Gastroesophageal sphincter (tissue), 4 donors: ENCODE data around the gene RERE. TPM values are rescaled to one million over a fixed set of nuclear protein-coding genes. Genes with fewer than 3 reads are reported as not detected.

Experiments used
- ATAC-seq: fragments of 150-250 bp; one replicate; pipeline ENCODE4 v1.9.1; 2016; ENCODE audit warnings: mild to moderate bottlenecking, moderate library complexity
- H3K27ac ChIP-seq, 4 donors: fragments of 200-600 bp; sonication (generic) in 3 of 4; 1 replicate in 3 of 4; 2 replicates in 1 of 4; pipeline ENCODE4 v1.5.1; 2016 to 2019
- H3K27me3 ChIP-seq: fragments of 200-600 bp; sonication (generic); one replicate; pipeline ENCODE4 v1.5.1; 2019
- H3K36me3 ChIP-seq, 2 donors: fragments of 200-600 bp; sonication (generic); one replicate each; pipeline ENCODE4 v1.5.1; 2019; ENCODE audit warnings: control low read depth in 1 of 2
- H3K4me1 ChIP-seq, 3 donors: fragments of 200-600 bp; sonication (generic); 1 replicate in 2 of 3; 2 replicates in 1 of 3; pipeline ENCODE4 v1.5.1; 2016 to 2019; ENCODE audit warnings: control low read depth in 2 of 3
- H3K4me3 ChIP-seq, 2 donors: fragments of 200-600 bp; sonication (generic); one replicate each; pipeline ENCODE4 v1.5.1; 2019; ENCODE audit warnings: mild to moderate bottlenecking in 1 of 2, moderate library complexity in 1 of 2
- H3K9me3 ChIP-seq, 3 donors: fragments of 200-600 bp; sonication (generic); one replicate each; pipeline ENCODE4 v1.5.1; 2017 to 2019; ENCODE audit warnings: control low read depth in 2 of 3
- CTCF ChIP-seq, 4 experiments: fragments of 200-600 bp in 2 of 4; fragments of 450-650 bp in 2 of 4; sonication (generic) in 1 of 4; IDR thresholded peaks; one replicate each; pipeline ENCODE4 v1.5.1; 2017 to 2019; ENCODE audit warnings: antibody characterized with exemption in 4 of 4, mild to moderate bottlenecking in 2 of 4, moderate library complexity in 2 of 4
- EP300 ChIP-seq: sonication (generic); formaldehyde crosslinking; IDR thresholded peaks from one replicate; pipeline ENCODE4 v1.6.1; 2017; ENCODE audit warnings: antibody characterized with exemption, mild to moderate bottlenecking
- POLR2A ChIP-seq, 2 donors: fragments of 450-650 bp; IDR thresholded peaks; one replicate each; pipeline ENCODE4 v1.6.1; 2017; ENCODE audit warnings: antibody characterized with exemption in 2 of 2, mild to moderate bottlenecking in 2 of 2, moderate library complexity in 1 of 2
- POLR2AphosphoS5 ChIP-seq: sonication (generic); formaldehyde crosslinking; IDR thresholded peaks from one replicate; pipeline ENCODE4 v1.6.1; 2017; ENCODE audit warnings: antibody characterized with exemption
- WGBS, 2 donors: methylation state at CpG; one replicate each; pipeline ENCODE4 v1.1.5; 2018; ENCODE audit warnings: low coverage in 1 of 2; 5-methylcytosine and 5-hydroxymethylcytosine counted together
- total RNA-seq, 4 donors: library from RNA; depleted of rRNA; stranded (reverse); fragments of >200 nt; gene quantifications; one replicate each; pipeline ENCODE4 v1.1.0, GENCODE V29; 2016

The RERE gene
- total RNA-seq, 4 donors from 2014 or later, result 112 to 212 (median 139) TPM

- H3K9me3 ChIP-seq, result no peaks in the 10 kb centered on the region
- H3K4me3 ChIP-seq, result no peak overlapping the region
- ATAC-seq, result no peak
- no CpG with 5 or more reads among the region's 13 CpGs for WGBS, 2 donors
- H3K36me3 ChIP-seq, result peaks cover 5 to 98% of the 10 kb centered on the region in 2 donors
- H3K27ac ChIP-seq, result no peak overlapping the region
- H3K4me1 ChIP-seq, result peaks cover 0 to 14% (median 3%) of the 10 kb centered on the region in 3 donors
- no peak for TF ChIP-seq EP300
- no peak for TF ChIP-seq CTCF (IDR thresholded peaks at IDR 0.05)
- no peak for TF ChIP-seq POLR2AphosphoS5
- no peak for TF ChIP-seq POLR2A (IDR thresholded peaks at IDR 0.05)
- no peaks in the 10 kb centered on the region for H3K27me3 ChIP-seq
Observed at GRCh38 chr1:8863794-8864233, 46.4 kb upstream of the RERE start.

GRCh38 chr1:8863138-8863537, 45.7 kb upstream of the RERE start:
- ATAC-seq, result no peak
- H3K27ac ChIP-seq, result peak overlapping the region in 1 of 4 donors; percentile 0
- no peak overlapping the region for H3K4me3 ChIP-seq
- TF ChIP-seq POLR2A (IDR thresholded peaks at IDR 0.05) (no peak), CTCF (IDR thresholded peaks at IDR 0.05) (no peak), EP300 (no peak), POLR2AphosphoS5 (no peak)
- H3K36me3 ChIP-seq, result peaks cover 5 to 97% of the 10 kb centered on the region in 2 donors
- no peaks in the 10 kb centered on the region for H3K27me3 ChIP-seq
- 71 to 100% methylated on average over 2 of the region's 7 CpGs for WGBS, 2 donors
- no peaks in the 10 kb centered on the region for H3K9me3 ChIP-seq
- peaks cover 0 to 20% (median 3%) of the 10 kb centered on the region in 3 donors for H3K4me1 ChIP-seq

DNA sequence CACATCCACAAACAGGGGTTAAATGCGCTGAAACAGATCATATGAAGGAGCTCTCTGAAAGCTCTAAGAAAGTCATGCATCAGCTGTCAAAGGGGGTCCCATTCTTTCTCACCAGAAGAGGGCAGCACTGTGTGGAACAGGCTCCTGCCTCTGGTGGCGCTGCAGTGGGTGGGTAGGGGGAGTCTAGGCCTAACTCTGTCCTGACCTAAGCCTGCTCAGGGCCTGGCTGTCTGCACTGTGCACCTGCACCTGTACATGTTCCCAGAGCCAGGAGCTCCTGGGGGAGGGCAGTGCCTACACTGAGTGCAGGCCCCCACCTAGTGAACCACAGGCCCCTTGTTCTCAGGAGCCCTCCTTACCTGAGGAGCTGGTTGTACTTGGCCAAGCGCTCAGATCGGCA, 45.1 kb upstream of the RERE start:
- H3K4me1 ChIP-seq, result peaks cover 0 to 27% (median 3%) of the 10 kb centered on the region in 3 donors
- peaks cover 5 to 97% of the 10 kb centered on the region in 2 donors for H3K36me3 ChIP-seq
- TF ChIP-seq CTCF (IDR thresholded peaks at IDR 0.05) (peak in 3 of 4 experiments; percentile 31 to 61 (median 35)), EP300 (no peak)
- H3K9me3 ChIP-seq, result no peaks in the 10 kb centered on the region
- no CpG with 5 or more reads among the region's 4 CpGs for WGBS, 2 donors
- peak overlapping the region in 1 of 4 donors; percentile 0 for H3K27ac ChIP-seq
- no peak overlapping the region for H3K4me3 ChIP-seq
- no peak for ATAC-seq
- H3K27me3 ChIP-seq, result no peaks in the 10 kb centered on the region

DNA sequence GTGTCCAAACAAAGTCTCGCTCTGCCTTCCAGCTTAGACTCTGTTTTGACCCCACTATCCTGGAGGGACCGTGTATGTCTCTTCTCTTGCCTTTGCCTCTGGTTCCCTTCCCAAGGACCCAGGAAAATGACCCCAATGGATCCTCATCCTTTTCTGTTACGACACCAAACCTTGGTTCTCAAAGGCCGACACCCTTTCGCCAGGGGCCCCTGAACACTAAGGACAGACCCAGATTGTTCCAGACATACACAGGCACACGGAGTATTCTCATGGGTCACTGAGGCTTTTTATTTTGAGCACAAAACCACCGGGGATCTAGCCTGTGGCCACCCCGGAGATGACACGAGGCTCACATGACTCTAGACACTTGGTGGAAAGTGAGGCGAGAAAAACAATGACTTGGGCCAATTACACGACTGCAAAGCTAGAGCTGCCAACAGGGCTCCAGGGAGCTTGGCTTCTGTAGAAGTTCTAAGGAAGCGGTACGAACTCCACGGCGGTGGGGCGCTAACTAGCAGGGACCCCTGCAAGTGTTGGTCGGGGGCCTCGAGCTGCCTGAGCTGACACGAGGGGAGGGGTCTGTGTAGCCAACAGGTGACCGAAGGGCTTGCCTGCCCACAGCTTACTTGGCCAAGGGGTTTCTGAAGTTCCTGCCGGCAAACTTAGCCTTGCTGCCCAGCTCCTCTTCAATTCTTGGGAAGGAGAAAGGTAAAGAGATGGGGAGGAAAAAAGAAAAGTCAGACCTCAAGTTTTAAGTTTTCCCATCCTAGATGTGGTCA, 43.5 kb upstream of the RERE start:
- WGBS, 2 donors, result 78 to 79% methylated on average over 5 to 12 of the region's 21 CpGs
- peak overlapping the region in 2 of 4 donors; percentile 1 to 4 for H3K27ac ChIP-seq
- ATAC-seq, result no peak

More for the DNA sequence above, 43.5 kb upstream of the RERE start:
- Histone ChIP-seq H3K4me1 (peaks cover 0 to 32% (median 3%) of the 10 kb centered on the region in 3 donors), H3K4me3 (no peak overlapping the region), H3K9me3 (no peaks in the 10 kb centered on the region), H3K36me3 (peaks cover 0 to 93% of the 10 kb centered on the region in 2 donors), H3K27me3 (no peaks in the 10 kb centered on the region)
- TF ChIP-seq POLR2AphosphoS5, result no peak
- no peak for TF ChIP-seq EP300
- no peak for TF ChIP-seq POLR2A (IDR thresholded peaks at IDR 0.05)
- no peak for TF ChIP-seq CTCF (IDR thresholded peaks at IDR 0.05)
